Endodermal cell (in vitro differentiated cells): Measurements from ENCODE around the gene RHPN2. TPM values are rescaled to one million over a fixed set of nuclear protein-coding genes. Genes with fewer than 3 reads are reported as not detected.

ENCODE experiments used
- DNase-seq: peaks from one replicate; pipeline ENCODE4 v3.0.0-alpha.2; 2017
- H3K27ac ChIP-seq: 2 replicates; pipeline ENCODE4 v1.5.1; 2013; ENCODE audit warnings: mild to moderate bottlenecking, low read depth, low read length, moderate library complexity
- H3K27me3 ChIP-seq: 2 replicates; pipeline ENCODE4 v1.6.1; 2013; ENCODE audit warnings: mild to moderate bottlenecking, low read length, moderate library complexity; ENCODE audit not compliant: insufficient read depth, control insufficient read depth, poor library complexity, severe bottlenecking
- H3K36me3 ChIP-seq: 2 replicates; pipeline ENCODE4 v1.7.0; 2013; ENCODE audit warnings: mild to moderate bottlenecking, low read length, moderate library complexity; ENCODE audit not compliant: control insufficient read depth, insufficient read depth
- H3K4me1 ChIP-seq: one replicate; pipeline ENCODE4 v1.7.0; 2013; ENCODE audit warnings: low read length; ENCODE audit not compliant: control insufficient read depth, insufficient read depth
- H3K4me3 ChIP-seq: 2 replicates; pipeline ENCODE4 v1.5.1; 2013; ENCODE audit warnings: mild to moderate bottlenecking, low read length, moderate library complexity
- H3K9ac ChIP-seq: 2 replicates; pipeline ENCODE4 v1.6.1; 2013; ENCODE audit warnings: mild to moderate bottlenecking, low read length, moderate library complexity; ENCODE audit not compliant: poor library complexity, severe bottlenecking; ENCODE audit errors: extremely low read depth
- H3K9me3 ChIP-seq: 2 replicates; pipeline ENCODE4 v1.6.1; 2013; ENCODE audit warnings: mild to moderate bottlenecking, low read length, moderate library complexity; ENCODE audit not compliant: control insufficient read depth
- H3K27ac Mint-ChIP-seq: 2 replicates; pipeline ENCODE4 v1.8.0; 2020; ENCODE audit warnings: mixed read lengths
- H3K27me3 Mint-ChIP-seq: 2 replicates; pipeline ENCODE4 v1.8.0; 2021; ENCODE audit warnings: mild to moderate bottlenecking, mixed read lengths; ENCODE audit not compliant: insufficient read depth
- H3K36me3 Mint-ChIP-seq: 2 replicates; pipeline ENCODE4 v1.8.0; 2020; ENCODE audit warnings: low read depth, mixed read lengths
- H3K4me1 Mint-ChIP-seq: 2 replicates; pipeline ENCODE4 v1.8.0; 2020; ENCODE audit warnings: mixed read lengths
- H3K4me3 Mint-ChIP-seq: 2 replicates; pipeline ENCODE4 v1.8.0; 2020; ENCODE audit warnings: mild to moderate bottlenecking, moderate library complexity, mixed read lengths
- H3K9me3 Mint-ChIP-seq: 2 replicates; pipeline ENCODE4 v1.8.0; 2020; ENCODE audit warnings: mild to moderate bottlenecking, mixed read lengths
- CTCF ChIP-seq: fragments of 200-600 bp; sonication (generic); conservative IDR thresholded peaks from 2 replicates; pipeline ENCODE4 v1.5.0; 2021; ENCODE audit warnings: antibody characterized with exemption, mild to moderate bottlenecking
- WGBS, 2 experiments: methylation state at CpG; one replicate each; pipeline versions ENCODE4 v1.1.5 to v1.1.7; 2013; ENCODE audit warnings: missing lambda C conversion rate in 2 of 2, mixed read lengths in 1 of 2; ENCODE audit not compliant: insufficient coverage in 1 of 2, insufficient read length in 1 of 2; 5-methylcytosine and 5-hydroxymethylcytosine counted together
- total RNA-seq, 2 donors: library from RNA; stranded (reverse); fragmentation: NEBNext Ultra II Directional in 1 of 2; extraction: Animal tissue kit (Norgen Biotek cat#: 25700) in 1 of 2; gene quantifications; 2 replicates in 1 of 2; 3 replicates in 1 of 2; pipeline ENCODE4 v1.2.1, GENCODE V29; 2021

Gene RHPN2
- total RNA-seq, 2 donors from 2014 or later, result 52.0 to 53.2 TPM

GRCh38 chr19:33089010-33089409, 24.3 kb upstream of the RHPN2 start:
- no peak overlapping the region for H3K4me3 ChIP-seq
- H3K27me3 ChIP-seq, result no peaks in the 10 kb centered on the region
- no peak overlapping the region for H3K9ac ChIP-seq
- H3K4me1 ChIP-seq, result peaks cover 4% of the 10 kb centered on the region
- Mint-ChIP-seq H3K27ac (no peak overlapping the region), H3K9me3 (no peaks in the 10 kb centered on the region), H3K36me3 (peaks cover 41% of the 10 kb centered on the region), H3K27me3 (no peaks in the 10 kb centered on the region), H3K4me1 (peaks cover 11% of the 10 kb centered on the region), H3K4me3 (no peak overlapping the region)
- H3K27ac ChIP-seq, result no peak overlapping the region
- peaks cover 47% of the 10 kb centered on the region for H3K36me3 ChIP-seq
- H3K9me3 ChIP-seq, result no peaks in the 10 kb centered on the region
- DNase-seq, result no peak
- WGBS, 2 experiments, result 87 to 94% methylated on average over 2 to 3 of the region's 3 CpGs
- no peak for TF ChIP-seq CTCF

- Mint-ChIP-seq H3K27me3 (no peaks in the 10 kb centered on the region), H3K4me3 (no peak overlapping the region), H3K4me1 (peaks cover 14% of the 10 kb centered on the region), H3K27ac (no peak overlapping the region), H3K9me3 (no peaks in the 10 kb centered on the region), H3K36me3 (peaks cover 27% of the 10 kb centered on the region)
- Histone ChIP-seq H3K9ac (no peak overlapping the region), H3K4me3 (no peak overlapping the region), H3K36me3 (peaks cover 32% of the 10 kb centered on the region), H3K27ac (no peak overlapping the region), H3K27me3 (no peaks in the 10 kb centered on the region), H3K9me3 (no peaks in the 10 kb centered on the region), H3K4me1 (peaks cover 4% of the 10 kb centered on the region)
- no peak for DNase-seq
- WGBS, 2 experiments, result 100% methylated on average over 1 of the region's 1 CpG
- TF ChIP-seq CTCF, result no peak
Observed at GRCh38 chr19:33086955-33087354, 22.3 kb upstream of the RHPN2 start.

- Mint-ChIP-seq H3K36me3 (peaks cover 16% of the 10 kb centered on the region), H3K4me1 (peaks cover 20% of the 10 kb centered on the region), H3K27me3 (no peaks in the 10 kb centered on the region), H3K9me3 (no peaks in the 10 kb centered on the region), H3K27ac (peak overlapping the region; percentile 79), H3K4me3 (no peak overlapping the region)
- H3K4me1 ChIP-seq, result peaks cover 4% of the 10 kb centered on the region
- no peaks in the 10 kb centered on the region for H3K27me3 ChIP-seq
- H3K27ac ChIP-seq, result no peak overlapping the region
- no peaks in the 10 kb centered on the region for H3K9me3 ChIP-seq
- DNase-seq, result no peak
- no peak for TF ChIP-seq CTCF
- no peak overlapping the region for H3K4me3 ChIP-seq
- no peak overlapping the region for H3K9ac ChIP-seq
- H3K36me3 ChIP-seq, result peaks cover 23% of the 10 kb centered on the region
- WGBS, 2 experiments, result 87 to 95% methylated on average over 3 of the region's 3 CpGs
Observed at GRCh38 chr19:33085570-33086128, 21.0 kb upstream of the RHPN2 start.
